Mammary epithelial cell (primary cell): ENCODE measurements around the gene MCU.

Experiments
- EZH2 ChIP-seq: IDR thresholded peaks from 2 replicates; pipeline ENCODE4 v1.6.1; 2012; ENCODE audit warnings: low read length, inconsistent platforms, borderline replicate concordance
- TF ChIP-seq, protein P1 (sequence below), 2 donors: IDR thresholded peaks in 1 of 2; conservative IDR thresholded peaks in 1 of 2; 2 replicates each; pipeline ENCODE4 v1.5.1; 2011 to 2012; ENCODE audit warnings: inconsistent platforms in 2 of 2, low read length in 2 of 2, mild to moderate bottlenecking in 2 of 2, control low read depth in 1 of 2, low read depth in 1 of 2; ENCODE audit not compliant: insufficient read depth in 1 of 2; ENCODE audit errors: extremely low read depth in 1 of 2

DNA sequence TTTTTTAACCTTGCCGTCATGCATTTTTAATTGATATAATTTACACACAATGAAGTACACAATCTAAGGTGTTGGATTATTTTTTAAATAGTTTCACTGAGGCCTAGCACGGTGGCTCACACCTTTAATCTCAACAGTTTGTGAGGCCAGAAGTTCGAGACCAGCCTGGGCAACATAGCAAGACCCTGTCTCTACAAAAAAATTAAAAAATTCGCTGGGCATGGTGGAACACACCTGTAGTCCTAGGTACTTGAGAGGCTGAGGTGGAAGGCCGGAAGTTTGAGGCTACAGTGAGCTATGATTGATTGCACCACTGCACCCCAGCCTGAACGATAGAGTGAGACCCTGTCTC, 108.8 kb downstream of the MCU start:
- TF ChIP-seq, protein P1, sequence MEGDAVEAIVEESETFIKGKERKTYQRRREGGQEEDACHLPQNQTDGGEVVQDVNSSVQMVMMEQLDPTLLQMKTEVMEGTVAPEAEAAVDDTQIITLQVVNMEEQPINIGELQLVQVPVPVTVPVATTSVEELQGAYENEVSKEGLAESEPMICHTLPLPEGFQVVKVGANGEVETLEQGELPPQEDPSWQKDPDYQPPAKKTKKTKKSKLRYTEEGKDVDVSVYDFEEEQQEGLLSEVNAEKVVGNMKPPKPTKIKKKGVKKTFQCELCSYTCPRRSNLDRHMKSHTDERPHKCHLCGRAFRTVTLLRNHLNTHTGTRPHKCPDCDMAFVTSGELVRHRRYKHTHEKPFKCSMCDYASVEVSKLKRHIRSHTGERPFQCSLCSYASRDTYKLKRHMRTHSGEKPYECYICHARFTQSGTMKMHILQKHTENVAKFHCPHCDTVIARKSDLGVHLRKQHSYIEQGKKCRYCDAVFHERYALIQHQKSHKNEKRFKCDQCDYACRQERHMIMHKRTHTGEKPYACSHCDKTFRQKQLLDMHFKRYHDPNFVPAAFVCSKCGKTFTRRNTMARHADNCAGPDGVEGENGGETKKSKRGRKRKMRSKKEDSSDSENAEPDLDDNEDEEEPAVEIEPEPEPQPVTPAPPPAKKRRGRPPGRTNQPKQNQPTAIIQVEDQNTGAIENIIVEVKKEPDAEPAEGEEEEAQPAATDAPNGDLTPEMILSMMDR (conservative IDR thresholded peaks at IDR 0.05 in 1 of 2, IDR thresholded peaks at IDR 0.05 in 1 of 2; ENCODE audit: extremely low read depth in 1 of 2, insufficient read depth in 1 of 2, low read depth in 1 of 2, low read length in 2 of 2), result no peak
- TF ChIP-seq EZH2, result no peak
